HG03565 (cell line): Measurements from ENCODE around the gene GPR137.
"Not testable (repeated sequence)": the region's sequence is repeated elsewhere in the genome, so short reads cannot be mapped to it uniquely, and the experiment has no call there.

ENCODE experiments used
- ATAC-seq: cut with Tn5 transposase; IDR thresholded peaks from one replicate; pipeline ENCODE4 v1.9.1; 2021; ENCODE audit warnings: mild to moderate bottlenecking, moderate library complexity; ENCODE audit not compliant: unreplicated experiment

The GPR137 gene

DNA sequence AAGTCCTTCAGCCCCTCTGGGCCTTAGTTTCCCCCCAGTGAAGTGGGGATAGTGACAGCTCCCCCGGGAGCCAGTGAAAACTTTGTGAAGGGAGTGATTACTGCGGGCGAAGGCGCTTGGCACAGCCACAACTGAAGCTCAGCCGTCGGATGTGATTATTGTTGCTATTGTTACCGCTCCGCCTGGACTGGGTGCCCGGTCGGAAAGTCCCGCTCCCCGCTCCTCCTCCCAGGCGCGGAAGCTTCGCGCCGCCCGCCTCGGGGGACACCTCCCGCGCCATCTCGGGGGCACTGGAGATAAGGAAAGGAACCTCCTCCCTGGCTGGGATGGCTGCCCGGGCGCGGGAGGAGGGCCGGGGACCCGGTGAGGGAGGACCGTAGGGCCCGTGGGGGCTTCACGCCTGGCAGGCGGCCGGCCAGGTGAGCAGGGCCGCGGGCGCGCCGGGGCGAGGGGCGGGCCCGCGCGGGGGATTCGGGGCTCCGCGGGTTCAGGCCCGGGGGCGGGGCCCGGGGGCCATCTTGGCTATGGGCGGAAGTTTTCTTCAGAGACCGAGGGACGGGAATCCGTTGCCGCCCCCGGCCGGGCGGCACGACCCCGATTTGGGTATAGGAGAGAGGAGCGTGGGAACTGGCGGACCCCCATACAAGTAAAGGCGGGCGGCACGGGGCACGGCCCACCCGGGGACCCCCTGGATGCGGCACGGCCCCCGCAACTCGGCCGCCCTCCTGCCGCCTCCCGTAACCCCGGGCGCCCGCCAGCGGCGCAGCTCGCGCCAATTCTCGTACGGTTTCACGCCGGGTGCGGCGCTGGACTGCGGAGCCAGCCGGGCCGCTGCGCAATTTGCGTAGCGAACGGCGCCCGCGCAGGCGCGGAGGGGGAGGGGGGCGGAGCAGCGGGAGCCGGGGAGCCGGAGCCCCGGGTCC is at the start of gene GPR137:
Gene GPR137, plus strand, starts transcription at position 887 of the 923 bp plus-strand sequence. CDS start 677 bp downstream, outside the sequence.
- ATAC-seq: peak; percentile 48

DNA sequence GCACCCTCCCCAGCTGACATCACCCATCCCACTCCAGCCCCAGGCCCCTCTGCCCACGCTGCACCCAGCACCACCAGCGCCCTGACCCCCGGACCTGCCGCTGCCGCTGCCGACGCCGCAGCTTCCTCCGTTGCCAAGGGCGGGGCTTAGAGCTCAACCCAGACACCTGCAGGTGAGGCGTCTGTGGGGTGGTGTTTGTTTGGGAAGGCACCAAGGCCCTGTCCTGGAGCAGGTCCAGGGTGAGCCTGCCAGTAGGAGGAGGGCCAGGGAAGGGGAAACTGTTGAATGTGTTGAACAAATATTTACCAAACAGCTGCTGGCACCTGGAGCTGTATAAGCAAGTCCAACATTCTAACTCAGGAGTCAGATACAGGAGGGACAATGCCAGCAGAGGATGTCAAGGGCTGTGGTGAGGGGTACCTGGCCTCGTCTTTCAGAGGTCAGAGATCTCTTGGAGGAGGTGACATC is 48.1 kb upstream of the GPR137 start:
- no peak for ATAC-seq

DNA sequence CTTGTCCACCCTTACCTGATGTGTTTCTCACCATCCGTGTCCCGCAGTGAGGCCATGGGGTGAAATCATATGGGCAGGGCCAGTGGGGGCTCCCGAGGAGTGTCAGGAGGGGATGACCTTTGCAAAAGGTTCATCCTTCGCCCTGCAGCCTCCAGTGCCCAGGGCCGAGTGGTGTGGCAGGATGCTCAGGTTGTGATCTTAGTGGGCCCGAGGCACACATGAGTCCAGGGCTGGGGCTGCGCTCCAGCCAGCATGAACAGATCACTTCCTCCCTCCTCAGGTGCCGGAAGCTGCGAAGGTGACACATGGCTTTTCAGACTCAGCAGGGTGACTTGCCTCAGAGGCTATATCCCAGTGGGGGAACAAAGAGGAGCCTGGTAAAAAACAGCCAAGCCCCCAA is 47.6 kb upstream of the GPR137 start:
- ATAC-seq: no peak

GRCh38 chr11:64238999-64239398 is 46.6 kb upstream of the GPR137 start:
- no peak for ATAC-seq

DNA sequence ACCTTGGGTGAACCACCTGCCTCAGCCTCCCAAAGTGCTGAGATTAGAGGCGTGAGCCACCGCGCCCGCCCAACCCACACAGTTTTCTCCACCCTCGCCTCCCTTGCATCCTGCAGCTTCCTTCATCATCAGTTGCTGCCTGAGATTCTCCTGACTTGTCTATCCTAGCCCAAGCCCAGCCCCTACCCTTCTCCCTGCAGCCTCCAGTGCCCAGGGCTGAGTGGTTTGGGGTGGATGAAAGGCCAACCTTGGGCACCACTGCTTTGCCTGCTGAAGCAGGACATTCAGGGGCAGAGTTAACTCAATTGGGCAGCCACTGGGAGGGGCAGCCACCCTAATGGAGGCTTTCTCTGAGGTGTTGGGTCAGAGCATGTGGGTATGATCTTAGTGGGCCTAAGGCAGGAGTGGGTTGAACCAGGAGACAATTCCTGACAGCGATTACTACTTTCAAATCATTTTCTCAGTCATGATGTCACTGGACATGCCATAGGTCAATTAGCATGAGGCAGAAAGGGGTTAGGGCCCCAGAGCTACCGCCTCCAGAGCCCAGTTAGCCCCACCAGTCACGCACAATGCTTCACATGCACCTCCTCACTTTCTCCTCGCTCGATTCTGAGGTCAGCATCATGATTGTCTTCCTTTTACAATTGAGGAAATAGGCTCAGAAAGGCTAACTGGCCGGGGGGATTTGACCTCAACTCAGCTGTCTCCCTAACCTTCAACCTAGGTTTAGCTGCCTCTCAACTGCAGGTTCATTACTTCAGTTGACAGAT is 45.8 kb upstream of the GPR137 start:
- ATAC-seq: no peak

GRCh38 chr11:64240435-64241240 is 45.0 kb upstream of the GPR137 start, which contains the start of gene FKBP2:
Gene FKBP2, plus strand, starts transcription at chr11:64241095. Its CDS starts 1,293 bp downstream, at chr11:64242388.
- ATAC-seq: peak; percentile 45

- ATAC-seq: peak; percentile 53
Observed at GRCh38 chr11:64241241-64241490, 44.5 kb upstream of the GPR137 start.

DNA sequence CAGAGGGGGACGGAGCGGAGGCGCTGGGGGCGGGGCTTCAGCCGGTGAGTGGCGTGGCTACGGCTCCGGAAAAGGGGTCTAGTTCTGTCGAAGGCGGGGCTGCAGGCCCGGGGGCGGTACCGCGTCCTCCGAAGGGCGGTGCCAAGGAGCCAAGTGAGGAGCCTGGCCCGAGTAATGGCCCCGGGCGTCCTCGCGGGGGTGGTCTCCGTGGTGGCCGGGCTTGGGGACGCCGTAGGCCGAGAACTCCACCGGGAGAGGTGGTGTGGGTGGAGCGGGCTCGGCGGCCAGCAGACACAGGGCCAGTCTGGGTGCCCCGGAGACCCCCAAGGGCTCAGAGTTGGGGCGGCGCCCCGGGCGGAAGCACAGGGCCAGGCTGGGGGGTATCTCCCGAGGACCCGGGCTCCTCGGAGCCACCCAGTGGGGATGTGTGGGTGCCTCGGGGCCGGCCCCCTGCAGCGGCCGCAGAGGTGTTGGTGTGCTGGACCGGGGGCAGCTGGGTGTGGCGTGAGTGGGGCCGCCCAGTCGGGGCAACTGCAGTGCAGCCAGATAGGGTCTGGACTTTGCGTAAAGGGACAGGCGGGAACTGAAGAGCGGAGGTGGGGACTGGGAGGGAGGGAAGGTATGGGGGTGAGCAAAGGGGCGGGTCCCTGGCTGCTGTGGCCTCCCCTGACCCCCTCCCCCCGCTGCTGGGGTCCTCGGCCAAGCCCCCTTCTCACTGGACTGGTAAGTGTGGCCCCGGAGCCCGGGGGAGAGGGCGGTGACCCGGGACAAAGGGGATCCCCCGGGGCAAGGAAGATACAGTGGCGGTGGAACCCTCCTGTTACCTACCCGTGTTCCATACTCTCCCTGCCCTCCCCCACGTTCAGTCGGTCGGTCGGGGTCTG is 43.9 kb upstream of the GPR137 start:
- ATAC-seq: peak; percentile 0

DNA sequence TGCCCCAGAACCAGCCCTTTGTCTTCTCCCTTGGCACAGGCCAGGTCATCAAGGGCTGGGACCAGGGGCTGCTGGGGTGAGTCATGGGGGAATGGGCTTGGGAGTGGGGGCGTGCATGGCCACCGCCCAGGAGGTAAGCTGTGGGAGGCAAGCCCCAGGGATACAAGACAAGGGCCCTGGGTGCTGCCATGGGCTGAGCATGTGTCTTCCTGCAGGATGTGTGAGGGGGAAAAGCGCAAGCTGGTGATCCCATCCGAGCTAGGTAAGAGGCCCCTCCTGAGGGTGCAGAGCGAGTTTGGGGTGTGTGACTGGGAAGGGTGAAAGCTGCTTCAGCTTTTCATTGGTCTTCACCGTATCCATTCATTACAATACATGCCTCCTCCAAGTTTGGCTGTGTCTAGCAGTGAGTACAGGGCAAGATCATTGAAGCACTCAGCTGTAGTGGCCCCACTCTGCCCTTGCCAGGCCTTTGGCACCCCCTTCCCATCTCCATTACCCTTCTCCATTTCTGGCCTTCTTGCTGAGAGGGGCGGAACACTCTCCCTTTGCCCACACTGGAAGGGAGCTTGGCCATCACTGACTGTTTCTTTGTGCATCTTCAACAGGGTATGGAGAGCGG is 42.3 kb upstream of the GPR137 start:
- no peak for ATAC-seq

GRCh38 chr11:64244107-64244506 is 41.5 kb upstream of the GPR137 start:
- ATAC-seq: no peak

DNA sequence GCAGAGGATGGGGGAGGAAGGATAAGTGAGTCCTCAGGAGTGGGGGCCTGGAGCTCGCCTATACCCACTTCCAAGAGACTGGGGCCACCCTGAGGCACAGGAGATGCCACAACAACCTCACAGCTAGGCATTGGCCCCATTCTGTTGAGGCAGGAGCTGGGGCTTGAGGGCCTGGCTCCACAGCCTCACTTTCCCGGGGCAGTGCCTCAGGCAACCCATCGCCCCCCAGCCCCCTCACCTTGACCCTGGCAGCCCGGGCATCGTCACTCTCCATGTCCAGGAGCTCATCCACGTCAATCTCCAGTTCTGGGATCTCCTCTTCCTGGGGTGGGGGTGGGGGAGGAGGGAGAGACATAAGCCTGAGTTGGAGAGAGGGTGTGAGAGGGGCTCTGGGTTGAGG is 40.7 kb upstream of the GPR137 start:
- no peak for ATAC-seq

DNA sequence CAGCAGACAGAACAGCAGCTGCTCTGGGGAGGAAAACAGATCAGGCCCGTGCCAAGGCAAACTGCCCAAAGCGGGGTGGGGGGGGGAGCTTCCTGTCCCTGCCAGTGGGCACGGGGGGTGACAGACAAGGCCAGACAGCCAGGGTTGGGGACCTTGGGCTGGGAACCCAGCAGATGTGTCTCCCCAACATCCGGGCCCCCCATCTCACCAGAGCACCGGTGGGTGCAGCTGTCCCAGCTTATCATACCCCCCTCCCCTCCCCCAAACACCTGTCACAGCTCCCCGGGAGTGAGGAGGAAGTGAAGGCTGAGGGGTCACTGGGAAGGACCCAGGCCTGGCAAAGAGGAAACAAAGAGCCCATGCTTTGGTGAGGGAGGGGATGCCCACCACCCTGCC is 40.2 kb upstream of the GPR137 start:
- no peak for ATAC-seq

GRCh38 chr11:64245797-64246620 is 39.6 kb upstream of the GPR137 start:
- ATAC-seq: no peak

DNA sequence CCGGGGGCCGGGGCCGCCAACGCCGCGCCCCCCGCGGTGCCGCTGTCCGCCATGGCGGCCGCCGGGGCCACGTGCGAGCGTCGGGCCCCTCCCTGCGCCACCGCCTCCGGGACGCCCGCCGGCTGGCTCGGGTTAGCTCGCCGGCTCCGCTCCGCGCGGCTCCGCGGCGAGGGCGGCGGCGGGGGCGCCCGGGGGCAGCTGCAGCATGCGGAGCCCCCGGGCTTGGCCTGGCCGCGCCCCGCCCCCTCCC is 39.1 kb upstream of the GPR137 start:
- not testable (repeated sequence) for ATAC-seq

DNA sequence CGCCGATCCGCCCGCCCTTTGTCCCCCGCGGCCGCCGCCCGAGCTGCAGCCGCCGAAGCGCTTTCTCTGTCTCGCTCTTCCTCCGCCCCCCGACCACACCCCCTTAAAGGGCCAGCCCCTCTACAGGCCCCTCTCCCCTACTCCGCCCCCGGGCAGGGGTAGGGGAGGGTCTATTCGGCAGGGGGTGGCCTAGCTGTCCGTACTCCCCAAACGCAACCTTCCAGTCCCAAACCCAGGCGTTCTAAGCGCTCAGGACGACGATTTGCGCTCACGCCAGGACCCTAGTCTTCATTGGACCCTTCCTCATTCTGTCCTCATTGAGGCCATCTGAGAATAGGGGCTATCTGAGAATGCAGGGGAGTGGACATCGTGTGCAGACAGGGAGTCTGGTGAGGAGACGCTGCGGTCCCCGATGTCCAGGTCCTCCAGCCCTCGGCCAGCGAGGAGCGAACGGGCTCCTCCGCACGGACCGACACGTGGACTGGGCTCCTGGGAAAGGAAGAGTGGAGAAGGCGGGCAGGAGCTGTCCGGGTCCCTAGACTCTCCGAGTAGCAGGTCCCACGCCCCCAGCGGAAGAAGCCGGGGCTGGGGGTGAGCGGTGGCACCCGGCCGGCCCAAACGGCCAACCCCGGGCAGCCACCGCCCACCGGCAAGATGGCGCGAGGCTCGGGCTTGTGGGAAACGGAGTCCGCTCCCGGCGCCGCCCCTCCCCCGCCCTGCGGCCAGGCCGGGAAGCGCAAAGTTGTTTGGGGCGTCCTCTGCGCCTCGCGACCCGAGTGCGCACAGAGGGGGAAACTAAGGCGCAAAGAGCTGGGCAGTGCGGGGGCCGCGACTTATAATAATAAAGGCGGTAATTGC is 38.5 kb upstream of the GPR137 start, which contains the start of gene PPP1R14B:
Gene PPP1R14B, minus strand, starts transcription at position 73 of the 858 bp plus-strand sequence. CDS start 270 bp downstream, outside the sequence.
- ATAC-seq: no peak

- no peak for ATAC-seq
Observed at GRCh38 chr11:64247729-64248531, 37.7 kb upstream of the GPR137 start.

- ATAC-seq: no peak
Observed at GRCh38 chr11:64248578-64248977, 37.1 kb upstream of the GPR137 start.
